ENCODE results near the gene CYTH2.
A peak's percentile ranks its signal among the peaks of the same experiment; 100 is the strongest.

The CYTH2 gene

GRCh38 chr19:48451624-48452023 is 17.5 kb upstream of the CYTH2 start:
- H3K4me3 ChIP-seq, result no peak overlapping the region
- H3K27ac ChIP-seq, result no peak overlapping the region

DNA sequence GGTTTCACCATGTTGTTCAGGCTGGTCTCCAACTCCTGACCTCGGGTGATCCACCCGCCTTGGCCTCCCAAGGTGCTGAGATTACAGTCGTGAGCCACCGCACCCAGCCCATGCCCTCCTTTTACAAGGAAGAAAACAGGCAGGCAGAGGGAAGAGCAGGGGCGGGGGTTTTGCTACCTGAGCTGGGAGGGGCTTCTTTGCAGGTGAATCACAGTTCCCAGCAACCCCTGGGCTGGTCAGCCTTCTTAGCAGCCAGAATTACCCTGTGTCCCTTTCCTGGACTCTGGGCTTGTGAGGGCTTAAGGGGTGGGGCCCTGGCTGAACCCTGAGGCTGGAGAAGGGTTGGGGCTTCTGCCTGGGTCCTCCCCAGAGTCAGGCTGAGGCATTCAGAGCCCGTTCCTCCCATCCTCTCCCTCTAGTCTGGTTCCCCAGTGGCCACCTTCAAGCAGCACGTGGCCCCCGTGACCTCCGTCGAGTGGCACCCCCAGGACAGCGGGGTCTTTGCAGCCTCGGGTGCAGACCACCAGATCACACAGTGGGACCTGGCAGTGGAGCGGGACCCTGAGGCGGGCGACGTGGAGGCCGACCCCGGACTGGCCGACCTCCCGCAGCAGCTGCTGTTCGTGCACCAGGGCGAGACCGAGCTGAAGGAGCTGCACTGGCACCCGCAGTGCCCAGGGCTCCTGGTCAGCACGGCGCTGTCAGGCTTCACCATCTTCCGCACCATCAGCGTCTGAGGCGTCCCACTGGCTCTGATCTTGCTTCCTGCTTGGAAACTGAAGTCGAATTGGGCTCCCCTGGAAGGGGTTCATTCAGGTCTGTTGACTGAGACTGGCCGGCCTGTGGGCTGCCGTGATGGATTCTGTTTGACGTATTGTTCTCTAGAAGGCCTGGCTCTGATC is 16.6 kb upstream of the CYTH2 start:
- Histone ChIP-seq H3K27ac (no peak overlapping the region), H3K4me3 (no peak overlapping the region)

DNA sequence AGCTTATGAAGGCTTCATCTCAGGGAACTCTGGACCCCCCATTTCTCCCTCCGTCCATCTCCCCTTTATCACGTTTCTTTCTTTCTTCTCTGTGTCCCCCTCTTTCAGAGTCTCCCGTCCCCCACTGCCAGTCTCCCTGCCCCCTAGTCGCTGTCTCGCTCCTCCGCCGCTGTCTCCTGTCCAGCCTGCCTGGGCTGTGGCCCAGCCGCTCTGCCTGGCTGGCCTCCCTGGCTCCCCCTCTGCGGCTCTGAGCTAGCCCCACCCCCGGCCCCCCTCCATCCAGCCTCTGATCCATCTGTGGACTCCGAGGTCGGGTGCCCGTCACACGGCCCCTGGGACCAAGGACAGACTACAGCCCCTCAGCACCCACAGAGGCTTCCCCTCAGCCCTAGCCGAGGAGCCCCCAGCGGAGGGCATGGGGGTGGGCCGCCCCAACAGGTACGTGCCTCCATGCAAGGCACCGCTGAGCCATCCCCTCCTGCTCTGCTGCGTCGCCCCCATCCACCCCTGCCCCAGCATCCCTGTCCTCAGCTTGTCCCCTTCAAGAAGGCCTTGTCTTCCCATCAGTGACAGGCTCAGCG is 14.9 kb upstream of the CYTH2 start:
- no peak overlapping the region for H3K4me3 ChIP-seq
- no peak overlapping the region for H3K27ac ChIP-seq

DNA sequence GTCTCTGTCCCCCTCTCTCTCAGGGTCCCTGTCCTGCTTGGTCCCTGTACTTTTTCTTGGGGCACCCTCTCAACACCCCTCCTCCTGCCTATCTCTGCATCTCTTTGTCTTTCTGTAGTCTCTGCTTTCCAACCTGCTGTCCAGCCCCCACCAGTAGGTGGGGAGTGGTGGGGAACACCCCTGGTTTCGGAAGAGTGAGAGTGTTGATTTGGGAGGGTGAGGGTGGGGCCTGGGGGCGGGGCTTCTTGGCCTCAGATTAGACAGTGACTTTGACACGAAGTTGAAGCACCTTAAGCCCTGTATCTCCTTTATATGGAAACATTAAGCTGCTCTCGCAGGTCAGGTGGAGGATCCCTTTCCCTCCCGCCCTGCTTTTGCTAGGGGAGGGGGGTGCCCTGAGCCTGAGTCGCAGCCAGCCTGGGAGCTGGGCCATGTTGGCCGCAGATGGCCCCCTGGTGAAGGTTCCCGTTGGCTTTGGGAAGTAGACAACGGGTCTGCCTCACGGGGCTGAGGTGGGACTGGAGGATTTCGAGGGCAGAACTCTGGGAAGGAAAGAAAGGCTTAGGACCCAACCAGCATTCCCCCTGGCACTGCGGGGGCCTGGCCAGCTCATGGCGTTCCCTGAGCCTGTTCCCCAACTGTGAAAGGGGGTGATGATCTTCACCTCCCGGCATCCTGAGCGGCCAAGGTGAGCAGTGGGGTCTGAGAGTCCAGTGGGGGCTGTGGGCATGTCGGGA is 13.8 kb upstream of the CYTH2 start, which contains the start of gene KCNJ14:
TSS of gene KCNJ14 (plus strand) at position 404 of the 737 bp plus-strand sequence. CDS start 6,151 bp downstream, outside the sequence.
- Histone ChIP-seq H3K27ac (no peak within 1 kb of the TSS), H3K4me3 (no peak within 1 kb of the TSS)

- H3K4me3 ChIP-seq, result no peak overlapping the region
- no peak overlapping the region for H3K27ac ChIP-seq
Observed at GRCh38 chr19:48455908-48456562, 13.1 kb upstream of the CYTH2 start.

GRCh38 chr19:48456864-48457263 is 12.3 kb upstream of the CYTH2 start:
- Histone ChIP-seq H3K4me3 (no peak overlapping the region), H3K27ac (no peak overlapping the region)

DNA sequence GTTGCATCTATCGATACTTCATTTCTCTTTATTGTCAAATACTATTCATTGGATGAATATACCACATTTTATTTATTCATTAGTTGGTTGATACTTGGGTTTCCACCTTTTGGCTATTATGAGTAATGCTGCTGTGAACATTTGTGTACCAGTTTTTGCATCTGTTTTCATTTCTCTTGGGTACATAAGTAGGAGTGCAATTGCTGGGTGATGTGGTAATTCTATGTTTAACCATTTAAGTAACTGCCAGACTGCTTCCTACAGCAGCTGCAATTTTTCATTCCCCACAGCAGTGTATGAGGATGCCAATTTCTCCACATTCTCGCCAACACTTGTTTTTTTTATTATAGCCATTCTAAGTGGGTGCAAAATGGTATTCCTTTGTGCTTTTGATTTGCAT is 11.2 kb upstream of the CYTH2 start:
- no peak overlapping the region for H3K27ac ChIP-seq

GRCh38 chr19:48461651-48461981 is 7.6 kb upstream of the CYTH2 start:
- Histone ChIP-seq H3K27ac (no peak overlapping the region), H3K4me3 (no peak overlapping the region)

More for the DNA sequence above, 11.2 kb upstream of the CYTH2 start:
- no peak overlapping the region for H3K4me3 ChIP-seq

DNA sequence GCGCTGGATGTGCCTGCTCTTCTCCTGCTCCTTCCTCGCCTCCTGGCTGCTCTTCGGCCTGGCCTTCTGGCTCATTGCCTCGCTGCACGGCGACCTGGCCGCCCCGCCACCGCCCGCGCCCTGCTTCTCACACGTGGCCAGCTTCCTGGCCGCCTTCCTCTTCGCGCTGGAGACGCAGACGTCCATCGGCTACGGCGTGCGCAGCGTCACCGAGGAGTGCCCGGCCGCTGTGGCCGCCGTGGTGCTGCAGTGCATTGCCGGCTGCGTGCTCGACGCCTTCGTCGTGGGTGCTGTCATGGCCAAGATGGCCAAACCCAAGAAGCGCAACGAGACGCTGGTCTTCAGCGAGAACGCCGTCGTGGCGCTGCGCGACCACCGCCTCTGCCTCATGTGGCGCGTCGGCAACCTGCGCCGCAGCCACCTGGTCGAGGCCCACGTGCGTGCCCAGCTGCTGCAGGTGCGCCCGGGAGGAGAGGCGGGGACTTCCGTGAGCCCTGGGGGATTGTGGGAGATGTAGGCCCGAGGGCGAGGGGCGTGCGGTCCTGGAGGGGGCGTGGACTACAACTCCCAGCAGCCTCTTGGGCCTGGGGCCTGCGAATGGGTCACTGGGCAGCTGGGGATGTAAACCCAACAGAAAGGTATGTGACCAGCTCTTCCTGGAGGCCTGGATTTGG is 7.0 kb upstream of the CYTH2 start:
- Histone ChIP-seq H3K4me3 (no peak overlapping the region), H3K27ac (no peak overlapping the region)

GRCh38 chr19:48465215-48465614 is 4.0 kb upstream of the CYTH2 start:
- H3K27ac ChIP-seq, result no peak overlapping the region
- H3K4me3 ChIP-seq, result no peak overlapping the region

DNA sequence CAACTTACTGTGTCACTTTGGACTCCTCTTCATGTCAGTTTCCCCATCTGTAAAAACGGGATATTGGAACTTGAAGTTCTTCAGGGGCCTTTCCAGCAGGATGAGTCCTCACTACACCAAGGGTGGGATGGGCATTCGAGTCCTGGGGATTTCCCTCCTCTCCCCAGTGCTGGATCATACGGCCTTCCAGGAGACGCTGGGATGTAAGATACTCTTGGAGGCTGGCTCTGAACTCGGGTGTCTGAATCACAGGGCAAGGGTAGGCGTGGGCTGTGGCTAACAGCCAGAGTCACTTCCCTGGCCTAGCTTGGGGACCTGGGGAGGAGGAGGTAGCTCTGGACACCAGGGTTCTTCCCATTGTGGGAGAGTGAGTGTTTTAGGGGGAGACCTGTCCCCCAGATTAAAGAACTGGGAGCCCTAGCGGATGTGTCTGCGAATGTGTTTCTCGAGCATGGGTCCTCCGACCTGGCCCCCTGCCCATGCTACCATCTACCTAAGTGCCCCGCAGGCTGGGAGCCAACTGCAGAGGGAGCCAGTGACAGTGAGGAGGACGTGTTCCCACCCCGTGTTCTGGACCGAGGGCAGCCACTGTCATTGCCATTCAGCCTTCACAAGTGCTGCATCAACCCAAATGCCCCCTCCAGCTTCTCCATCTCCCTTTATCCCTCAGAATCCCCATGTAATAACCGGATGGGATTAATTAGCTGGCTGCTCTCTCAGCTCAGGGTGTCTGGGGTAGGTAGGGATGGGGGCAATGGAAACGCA is 2.4 kb upstream of the CYTH2 start:
- Histone ChIP-seq H3K27ac (no peak overlapping the region), H3K4me3 (no peak overlapping the region)

GRCh38 chr19:48468772-48469288 is 339 bp upstream of the CYTH2 start:
- peak overlapping the region in 20 of 21 experiments; percentile 87 to 100 (median 98) for H3K27ac ChIP-seq

DNA sequence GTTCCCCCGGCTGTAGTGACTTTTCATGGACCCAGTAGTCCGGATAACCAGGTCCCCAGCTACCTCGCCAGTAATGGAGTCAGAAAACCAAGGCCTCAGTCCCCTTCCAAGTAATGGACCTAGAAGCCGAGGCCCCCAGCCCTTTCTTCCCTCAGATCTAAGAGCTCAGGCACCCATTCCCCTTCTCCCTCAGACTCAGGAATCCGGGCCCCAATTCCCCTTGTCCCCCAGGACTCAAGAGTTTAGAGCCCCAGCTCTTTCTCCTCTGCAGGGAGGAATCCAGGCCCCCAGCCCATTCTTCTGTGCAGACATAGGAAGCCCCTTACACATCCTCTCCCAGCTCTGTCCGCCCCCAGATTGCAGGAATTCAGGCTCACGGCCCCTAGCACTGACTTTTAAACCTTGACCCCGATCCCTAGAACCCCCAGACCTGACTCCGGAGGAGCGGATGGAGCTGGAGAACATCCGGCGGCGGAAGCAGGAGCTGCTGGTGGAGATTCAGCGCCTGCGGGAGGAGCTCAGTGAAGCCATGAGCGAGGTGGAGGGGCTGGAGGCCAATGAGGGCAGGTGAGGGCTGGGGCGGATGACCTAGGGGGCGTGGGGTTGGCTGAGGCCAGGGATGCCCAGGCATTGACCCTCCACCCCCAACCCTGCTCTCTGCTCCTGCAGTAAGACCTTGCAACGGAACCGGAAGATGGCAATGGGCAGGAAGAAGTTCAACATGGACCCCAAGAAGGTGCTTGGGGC is 938 bp downstream of the CYTH2 start:
- H3K4me3 ChIP-seq, result peak overlapping the region; percentile 56 to 97 (median 84)

More at GRCh38 chr19:48468772-48469288, 339 bp upstream of the CYTH2 start:
- peak overlapping the region; percentile 56 to 97 (median 84) for H3K4me3 ChIP-seq

GRCh38 chr19:48470856-48471255 is 1.7 kb downstream of the CYTH2 start:
- Histone ChIP-seq H3K27ac (no peak overlapping the region), H3K4me3 (no peak overlapping the region)

More for the DNA sequence above, 938 bp downstream of the CYTH2 start:
- peak overlapping the region; percentile 87 to 100 (median 98) for H3K27ac ChIP-seq

- no peak overlapping the region for H3K4me3 ChIP-seq
- no peak overlapping the region for H3K27ac ChIP-seq
Observed at GRCh38 chr19:48471836-48472235, 2.7 kb downstream of the CYTH2 start.

DNA sequence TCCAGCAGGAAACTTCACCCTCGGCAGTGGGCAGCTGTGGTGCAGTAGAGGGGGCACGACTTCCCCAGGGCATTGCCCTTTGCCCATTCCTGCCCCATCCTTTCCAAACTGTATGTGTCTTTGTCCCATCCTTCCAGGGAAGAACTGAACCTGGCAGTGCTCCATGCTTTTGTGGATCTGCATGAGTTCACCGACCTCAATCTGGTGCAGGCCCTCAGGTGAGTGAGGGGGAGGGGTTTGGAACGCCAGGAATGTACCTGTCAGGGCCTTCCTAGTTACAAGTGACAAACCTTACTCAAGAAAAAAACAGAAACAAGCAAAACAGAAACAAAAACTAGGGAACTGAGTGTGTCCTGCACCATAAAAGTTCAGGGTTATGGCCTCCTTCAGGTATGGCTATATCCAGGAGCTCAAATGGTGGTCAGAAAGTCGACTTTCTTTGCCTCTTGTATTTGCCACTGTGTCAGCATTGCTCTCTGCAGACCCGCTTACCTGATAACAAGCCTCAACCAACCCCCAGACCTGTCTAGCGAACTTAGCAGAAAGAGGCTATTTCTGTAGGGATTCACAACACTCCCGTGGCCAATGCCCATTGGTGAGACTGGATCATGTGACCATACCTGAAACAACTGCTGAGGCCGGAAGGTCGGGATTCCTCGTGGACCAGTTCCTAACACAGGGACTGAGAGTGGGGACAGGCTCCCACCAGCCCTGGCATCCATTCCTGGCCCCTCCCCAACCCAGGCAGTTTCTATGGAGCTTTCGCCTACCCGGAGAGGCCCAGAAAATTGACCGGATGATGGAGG is 4.2 kb downstream of the CYTH2 start:
- Histone ChIP-seq H3K4me3 (no peak overlapping the region), H3K27ac (no peak overlapping the region)

GRCh38 chr19:48474084-48474592 is 5.0 kb downstream of the CYTH2 start:
- Histone ChIP-seq H3K4me3 (no peak overlapping the region), H3K27ac (peak overlapping the region in 1 of 21 experiments; percentile 29)

Measured in skin epidermis (tissue), 12 donors.